Nephron (organoid): ENCODE results near the gene PTPRZ1.

ENCODE experiments used
- H3K27ac Mint-ChIP-seq, 3 experiments: 2 replicates each; pipeline ENCODE4 v1.8.0; 2020; ENCODE audit warnings: mixed read lengths in 3 of 3, mild to moderate bottlenecking in 2 of 3, moderate library complexity in 1 of 3
- H3K27me3 Mint-ChIP-seq: 2 replicates; pipeline ENCODE4 v1.8.0; 2021; ENCODE audit warnings: low read depth, mild to moderate bottlenecking, moderate library complexity, mixed read lengths
- H3K36me3 Mint-ChIP-seq: 2 replicates; pipeline ENCODE4 v1.8.0; 2020; ENCODE audit warnings: low read depth, mixed read lengths
- H3K4me1 Mint-ChIP-seq: 2 replicates; pipeline ENCODE4 v1.8.0; 2020; ENCODE audit warnings: mixed read lengths
- H3K4me3 Mint-ChIP-seq, 3 experiments: 2 replicates each; pipeline ENCODE4 v1.8.0; 2020; ENCODE audit warnings: mild to moderate bottlenecking in 3 of 3, mixed read lengths in 3 of 3, moderate library complexity in 2 of 3
- H3K9me3 Mint-ChIP-seq: 2 replicates; pipeline ENCODE4 v1.8.0; 2020; ENCODE audit warnings: mixed read lengths
- CTCF ChIP-seq, 3 experiments: fragments of 200-600 bp; sonication (generic); IDR thresholded peaks; one replicate each; pipeline ENCODE4 v1.5.0; 2021; ENCODE audit warnings: antibody characterized with exemption in 3 of 3; ENCODE audit not compliant: unreplicated experiment in 3 of 3

PTPRZ1 gene

GRCh38 chr7:121872831-121873288, at the start of gene PTPRZ1:
TSS of gene PTPRZ1 (plus strand) at chr7:121873161. CDS start at chr7:121873500, 339 bp downstream.
- Mint-ChIP-seq H3K9me3 (peaks cover 3% of the 10 kb centered on the region), H3K27ac (peak within 1 kb of the TSS in 2 of 3 experiments; percentile 6 to 15), H3K27me3 (peaks cover 63% of the 10 kb centered on the region), H3K4me3 (peak within 1 kb of the TSS; percentile 88 to 94 (median 92)), H3K36me3 (no peaks in the 10 kb centered on the region), H3K4me1 (peaks cover 6% of the 10 kb centered on the region)
- TF ChIP-seq CTCF (IDR thresholded peaks at IDR 0.05; ENCODE audit: unreplicated experiment in 3 of 3), result no peak

GRCh38 chr7:121824276-121824675, 48.7 kb upstream of the PTPRZ1 start:
- H3K27ac Mint-ChIP-seq, result no peak overlapping the region
- no peaks in the 10 kb centered on the region for H3K9me3 Mint-ChIP-seq
- H3K36me3 Mint-ChIP-seq, result no peaks in the 10 kb centered on the region
- no peak overlapping the region for H3K4me3 Mint-ChIP-seq
- no peak for TF ChIP-seq CTCF (IDR thresholded peaks at IDR 0.05; ENCODE audit: unreplicated experiment in 3 of 3)
- peaks cover 3% of the 10 kb centered on the region for H3K27me3 Mint-ChIP-seq
- H3K4me1 Mint-ChIP-seq, result no peaks in the 10 kb centered on the region

GRCh38 chr7:121831351-121831750, 41.6 kb upstream of the PTPRZ1 start:
- H3K27ac Mint-ChIP-seq, result no peak overlapping the region
- no peaks in the 10 kb centered on the region for H3K36me3 Mint-ChIP-seq
- no peaks in the 10 kb centered on the region for H3K9me3 Mint-ChIP-seq

GRCh38 chr7:121831801-121832200, 41.2 kb upstream of the PTPRZ1 start:
- no peaks in the 10 kb centered on the region for H3K4me1 Mint-ChIP-seq
- H3K27me3 Mint-ChIP-seq, result peaks cover 3% of the 10 kb centered on the region
- H3K9me3 Mint-ChIP-seq, result no peaks in the 10 kb centered on the region
- no peaks in the 10 kb centered on the region for H3K36me3 Mint-ChIP-seq
- no peak for TF ChIP-seq CTCF (IDR thresholded peaks at IDR 0.05; ENCODE audit: unreplicated experiment in 3 of 3)
- H3K4me3 Mint-ChIP-seq, result no peak overlapping the region
- H3K27ac Mint-ChIP-seq, result no peak overlapping the region

More at GRCh38 chr7:121831351-121831750, 41.6 kb upstream of the PTPRZ1 start:
- TF ChIP-seq CTCF (IDR thresholded peaks at IDR 0.05; ENCODE audit: unreplicated experiment in 3 of 3), result no peak
- Mint-ChIP-seq H3K4me1 (no peaks in the 10 kb centered on the region), H3K4me3 (no peak overlapping the region), H3K27me3 (peaks cover 3% of the 10 kb centered on the region)

GRCh38 chr7:121832347-121832746, 40.6 kb upstream of the PTPRZ1 start:
- no peak for TF ChIP-seq CTCF (IDR thresholded peaks at IDR 0.05; ENCODE audit: unreplicated experiment in 3 of 3)

GRCh38 chr7:121833991-121834390, 39.0 kb upstream of the PTPRZ1 start:
- Mint-ChIP-seq H3K27ac (no peak overlapping the region), H3K36me3 (no peaks in the 10 kb centered on the region), H3K4me3 (no peak overlapping the region)

More at GRCh38 chr7:121832347-121832746, 40.6 kb upstream of the PTPRZ1 start:
- H3K4me1 Mint-ChIP-seq, result no peaks in the 10 kb centered on the region
- H3K27ac Mint-ChIP-seq, result no peak overlapping the region
- peaks cover 3% of the 10 kb centered on the region for H3K27me3 Mint-ChIP-seq
- H3K9me3 Mint-ChIP-seq, result no peaks in the 10 kb centered on the region
- H3K4me3 Mint-ChIP-seq, result no peak overlapping the region
- H3K36me3 Mint-ChIP-seq, result no peaks in the 10 kb centered on the region

More at GRCh38 chr7:121833991-121834390, 39.0 kb upstream of the PTPRZ1 start:
- Mint-ChIP-seq H3K27me3 (no peaks in the 10 kb centered on the region), H3K9me3 (no peaks in the 10 kb centered on the region), H3K4me1 (no peaks in the 10 kb centered on the region)
- TF ChIP-seq CTCF (IDR thresholded peaks at IDR 0.05; ENCODE audit: unreplicated experiment in 3 of 3), result no peak
